GM19463 (cell line): ENCODE results near the gene ANGPTL7.
"Not testable (repeated sequence)": the region's sequence is repeated elsewhere in the genome, so short reads cannot be mapped to it uniquely, and the experiment has no call there.

Source experiments
- ATAC-seq: cut with Tn5 transposase; IDR thresholded peaks from one replicate; pipeline ENCODE4 v1.9.1; 2021; ENCODE audit warnings: mild to moderate bottlenecking, moderate library complexity; ENCODE audit not compliant: unreplicated experiment

The ANGPTL7 gene

GRCh38 chr1:11168731-11169130 lies 20.4 kb upstream of the ANGPTL7 start:
- ATAC-seq, result no peak

GRCh38 chr1:11169202-11169601 lies 20.0 kb upstream of the ANGPTL7 start:
- no peak for ATAC-seq

- no peak for ATAC-seq
Measured at GRCh38 chr1:11170102-11170501, 19.1 kb upstream of the ANGPTL7 start.

GRCh38 chr1:11174261-11174942 lies 14.8 kb upstream of the ANGPTL7 start:
- no peak for ATAC-seq

- ATAC-seq, result no peak
Measured at GRCh38 chr1:11175461-11175860, 13.7 kb upstream of the ANGPTL7 start.

GRCh38 chr1:11176081-11176706 lies 13.0 kb upstream of the ANGPTL7 start:
- ATAC-seq, result no peak

GRCh38 chr1:11178021-11179015 lies 10.8 kb upstream of the ANGPTL7 start:
- ATAC-seq, result no peak

GRCh38 chr1:11179125-11179524 lies 10.0 kb upstream of the ANGPTL7 start:
- no peak for ATAC-seq

GRCh38 chr1:11179749-11180148 lies 9.4 kb upstream of the ANGPTL7 start:
- not testable (repeated sequence) for ATAC-seq

GRCh38 chr1:11180342-11180744 lies 8.8 kb upstream of the ANGPTL7 start:
- ATAC-seq, result no peak

- no peak for ATAC-seq
Measured at GRCh38 chr1:11182884-11183283, 6.3 kb upstream of the ANGPTL7 start.

GRCh38 chr1:11184973-11185372 lies 4.2 kb upstream of the ANGPTL7 start:
- ATAC-seq, result no peak

GRCh38 chr1:11187000-11187399 lies 2.2 kb upstream of the ANGPTL7 start:
- no peak for ATAC-seq

GRCh38 chr1:11187494-11187893 lies 1.7 kb upstream of the ANGPTL7 start:
- ATAC-seq, result no peak

- no peak for ATAC-seq
Measured at GRCh38 chr1:11187931-11188330, 1.2 kb upstream of the ANGPTL7 start.

- no peak for ATAC-seq
Measured at GRCh38 chr1:11188381-11188780, 774 bp upstream of the ANGPTL7 start.

GRCh38 chr1:11193376-11193775 lies 4.2 kb downstream of the ANGPTL7 start:
- ATAC-seq, result no peak

- ATAC-seq, result no peak
Measured at GRCh38 chr1:11194407-11195176, 5.4 kb downstream of the ANGPTL7 start.

GRCh38 chr1:11196945-11197344 lies 7.8 kb downstream of the ANGPTL7 start:
- ATAC-seq, result no peak

- no peak for ATAC-seq
Measured at GRCh38 chr1:11197359-11197758, 8.2 kb downstream of the ANGPTL7 start.

- no peak for ATAC-seq
Measured at GRCh38 chr1:11198257-11198656, 9.1 kb downstream of the ANGPTL7 start.
